Measurements from ENCODE around the gene OR13A1.
"Not testable (repeated sequence)": the region's sequence is repeated elsewhere in the genome, so short reads cannot be mapped to it uniquely, and the experiment has no call there.

The OR13A1 gene

GRCh38 chr10:45265996-45266395, 49.4 kb downstream of the OR13A1 start:
- 0 out of 2 replicates have a peak, but pooled peaks cover 3% of the 10 kb centered on the region for H3K9me3 ChIP-seq (ENCODE audit: insufficient read depth, low read length)
- H3K79me2 ChIP-seq (ENCODE audit: insufficient read depth, low read length), result no peaks in the 10 kb centered on the region
- no peak overlapping the region for H3K4me2 ChIP-seq (ENCODE audit: low read depth, low read length, poor library complexity, severe bottlenecking)
- TF ChIP-seq CTCF (IDR thresholded peaks at IDR 0.05; ENCODE audit: insufficient read depth, low read length, poor library complexity, severe bottlenecking) (no peak), EZH2phosphoT487 (conservative IDR thresholded peaks at IDR 0.05; ENCODE audit: low read length) (no peak)
- no peak overlapping the region for H3K9ac ChIP-seq (ENCODE audit: low read length)
- no peaks in the 10 kb centered on the region for H3F3A ChIP-seq (ENCODE audit: insufficient read depth)
- no peak overlapping the region for H3K4me3 ChIP-seq (ENCODE audit: insufficient read depth, low read length, poor library complexity, severe bottlenecking)
- no peaks in the 10 kb centered on the region for H3K27me3 ChIP-seq (ENCODE audit: low read length)
- H3K36me3 ChIP-seq (ENCODE audit: low read length), result no peaks in the 10 kb centered on the region
- H2AFZ ChIP-seq (ENCODE audit: low read depth, low read length, severe bottlenecking), result no peak overlapping the region
- H3K27ac ChIP-seq (ENCODE audit: low read depth, low read length), result no peak overlapping the region
- no peaks in the 10 kb centered on the region for H4K20me1 ChIP-seq (ENCODE audit: low read depth, low read length)
- no peaks in the 10 kb centered on the region for H3K9me2 ChIP-seq (replicated peaks; ENCODE audit: insufficient read depth, low read length)

GRCh38 chr10:45261946-45262345, 53.5 kb downstream of the OR13A1 start:
- Histone ChIP-seq H3K79me2 (ENCODE audit: insufficient read depth, low read length) (no peaks in the 10 kb centered on the region), H3K9me2 (replicated peaks; ENCODE audit: insufficient read depth, low read length) (no peaks in the 10 kb centered on the region), H3K9ac (ENCODE audit: low read length) (no peak overlapping the region), H3K9me3 (ENCODE audit: insufficient read depth, low read length) (0 out of 2 replicates have a peak, but pooled peaks cover 3% of the 10 kb centered on the region), H2AFZ (ENCODE audit: low read depth, low read length, severe bottlenecking) (no peak overlapping the region), H3K27me3 (ENCODE audit: low read length) (no peaks in the 10 kb centered on the region), H3K4me2 (ENCODE audit: low read depth, low read length, poor library complexity, severe bottlenecking) (no peak overlapping the region), H3K4me3 (ENCODE audit: insufficient read depth, low read length, poor library complexity, severe bottlenecking) (no peak overlapping the region), H3K27ac (ENCODE audit: low read depth, low read length) (no peak overlapping the region), H4K20me1 (ENCODE audit: low read depth, low read length) (no peaks in the 10 kb centered on the region), H3F3A (ENCODE audit: insufficient read depth) (no peaks in the 10 kb centered on the region), H3K36me3 (ENCODE audit: low read length) (no peaks in the 10 kb centered on the region)
- no peak for TF ChIP-seq CTCF (IDR thresholded peaks at IDR 0.05; ENCODE audit: insufficient read depth, low read length, poor library complexity, severe bottlenecking)
- no peak for TF ChIP-seq EZH2phosphoT487 (conservative IDR thresholded peaks at IDR 0.05; ENCODE audit: low read length)

DNA sequence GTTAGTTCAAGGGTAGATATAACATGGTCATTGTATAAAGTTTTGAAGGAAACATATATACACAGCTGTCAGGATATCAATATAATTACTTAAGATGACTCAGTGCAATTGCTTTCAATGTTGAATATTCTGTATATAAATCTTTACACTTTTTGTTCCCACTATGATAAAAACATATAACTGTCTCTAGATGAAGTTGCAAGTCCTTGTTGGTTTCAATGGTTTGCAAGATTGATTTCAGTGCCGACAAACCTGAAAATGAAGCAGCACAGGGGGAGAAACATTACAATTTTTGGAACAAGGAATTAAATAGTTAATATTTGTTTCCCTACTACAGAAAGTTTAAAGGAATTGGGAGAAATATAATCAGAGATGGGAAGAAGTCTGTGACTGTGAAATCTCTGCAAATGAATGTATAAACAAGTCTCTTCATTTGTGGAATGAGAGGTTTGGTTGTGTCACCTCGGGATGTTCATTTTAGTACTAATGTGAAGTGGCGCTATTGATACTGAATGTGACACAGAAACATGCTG, 54.1 kb downstream of the OR13A1 start:
- H3K9ac ChIP-seq (ENCODE audit: low read length), result no peak overlapping the region
- no peaks in the 10 kb centered on the region for H4K20me1 ChIP-seq (ENCODE audit: low read depth, low read length)
- TF ChIP-seq EZH2phosphoT487 (conservative IDR thresholded peaks at IDR 0.05; ENCODE audit: low read length) (no peak), CTCF (IDR thresholded peaks at IDR 0.05; ENCODE audit: insufficient read depth, low read length, poor library complexity, severe bottlenecking) (no peak)
- H3K36me3 ChIP-seq (ENCODE audit: low read length), result no peaks in the 10 kb centered on the region
- H3F3A ChIP-seq (ENCODE audit: insufficient read depth), result no peaks in the 10 kb centered on the region
- H3K27ac ChIP-seq (ENCODE audit: low read depth, low read length), result no peak overlapping the region
- H3K9me3 ChIP-seq (ENCODE audit: insufficient read depth, low read length), result 0 out of 2 replicates have a peak, but pooled peaks cover 3% of the 10 kb centered on the region
- no peaks in the 10 kb centered on the region for H3K79me2 ChIP-seq (ENCODE audit: insufficient read depth, low read length)
- no peaks in the 10 kb centered on the region for H3K9me2 ChIP-seq (replicated peaks; ENCODE audit: insufficient read depth, low read length)
- H2AFZ ChIP-seq (ENCODE audit: low read depth, low read length, severe bottlenecking), result no peak overlapping the region
- no peak overlapping the region for H3K4me2 ChIP-seq (ENCODE audit: low read depth, low read length, poor library complexity, severe bottlenecking)
- no peaks in the 10 kb centered on the region for H3K27me3 ChIP-seq (ENCODE audit: low read length)
- H3K4me3 ChIP-seq (ENCODE audit: insufficient read depth, low read length, poor library complexity, severe bottlenecking), result no peak overlapping the region

- not testable (repeated sequence) for H2AFZ ChIP-seq (ENCODE audit: low read depth, low read length, severe bottlenecking); H3K27me3 ChIP-seq (ENCODE audit: low read length); H3K27ac ChIP-seq (ENCODE audit: low read depth, low read length); H3K9ac ChIP-seq (ENCODE audit: low read length); H3K4me2 ChIP-seq (ENCODE audit: low read depth, low read length, poor library complexity, severe bottlenecking); H3F3A ChIP-seq (ENCODE audit: insufficient read depth); H3K9me3 ChIP-seq (ENCODE audit: insufficient read depth, low read length); H3K79me2 ChIP-seq (ENCODE audit: insufficient read depth, low read length); H3K4me3 ChIP-seq (ENCODE audit: insufficient read depth, low read length, poor library complexity, severe bottlenecking); H4K20me1 ChIP-seq (ENCODE audit: low read depth, low read length); H3K9me2 ChIP-seq (replicated peaks; ENCODE audit: insufficient read depth, low read length); H3K36me3 ChIP-seq (ENCODE audit: low read length)
Observed at GRCh38 chr10:45260635-45261034, 54.8 kb downstream of the OR13A1 start.

DNA sequence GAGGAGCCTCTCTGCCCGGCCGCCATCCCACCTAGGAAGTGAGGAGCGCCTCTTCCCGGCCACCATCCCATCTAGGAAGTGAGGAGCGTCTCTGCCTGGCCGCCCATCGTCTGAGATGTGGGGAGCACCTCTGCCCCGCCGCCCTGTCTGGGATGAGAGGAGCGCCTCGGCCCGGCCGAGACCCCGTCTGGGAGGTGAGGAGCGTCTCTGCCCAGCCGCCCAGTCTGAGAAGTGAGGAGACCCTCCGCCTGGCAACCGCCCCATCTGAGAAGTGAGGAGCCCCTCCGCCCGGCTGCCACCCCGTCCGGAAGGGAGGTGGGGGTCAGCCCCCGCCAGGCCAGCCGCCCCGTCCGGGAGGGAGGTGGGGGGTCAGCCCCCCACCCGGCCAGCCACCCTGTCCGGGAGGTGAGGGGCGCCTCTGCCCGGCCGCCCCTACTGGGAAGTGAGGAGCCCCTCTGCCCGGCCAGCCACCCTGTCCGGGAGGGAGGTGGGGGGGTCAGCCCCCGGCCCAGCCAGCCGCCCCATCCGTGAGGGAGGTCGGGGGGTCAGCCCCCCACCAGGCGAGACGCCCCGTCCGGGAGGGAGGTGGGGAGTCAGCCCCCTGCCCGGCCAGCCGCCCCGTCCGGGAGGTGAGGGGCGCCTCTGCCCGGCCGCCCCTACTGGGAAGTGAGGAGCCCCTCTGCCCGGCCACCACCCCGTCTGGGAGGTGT, 55.5 kb downstream of the OR13A1 start:
- not testable (repeated sequence) for H3K27ac ChIP-seq (ENCODE audit: low read depth, low read length); H3K9ac ChIP-seq (ENCODE audit: low read length); H3K4me3 ChIP-seq (ENCODE audit: insufficient read depth, low read length, poor library complexity, severe bottlenecking); H3F3A ChIP-seq (ENCODE audit: insufficient read depth); H4K20me1 ChIP-seq (ENCODE audit: low read depth, low read length); H3K4me2 ChIP-seq (ENCODE audit: low read depth, low read length, poor library complexity, severe bottlenecking); H2AFZ ChIP-seq (ENCODE audit: low read depth, low read length, severe bottlenecking); H3K79me2 ChIP-seq (ENCODE audit: insufficient read depth, low read length); H3K9me2 ChIP-seq (replicated peaks; ENCODE audit: insufficient read depth, low read length); H3K27me3 ChIP-seq (ENCODE audit: low read length); H3K9me3 ChIP-seq (ENCODE audit: insufficient read depth, low read length); H3K36me3 ChIP-seq (ENCODE audit: low read length)
